ENCODE results near the gene RASSF3.

RASSF3 gene

GRCh38 chr12:64610079-64610659 is at the start of gene RASSF3:
Gene RASSF3 (plus strand): TSS chr12:64610495. CDS start chr12:64610633, 138 bp downstream.
- H3K27ac ChIP-seq (ENCODE audit: low read depth, low read length), result peak within 1 kb of the TSS; percentile 70
- H3K9me3 ChIP-seq (ENCODE audit: control insufficient read depth in 1 of 2, low read length in 2 of 2), result no peaks in the 10 kb centered on the region
- H3K27me3 ChIP-seq (ENCODE audit: control insufficient read depth in 1 of 2, insufficient read depth in 2 of 2, low read length in 2 of 2), result no peaks in the 10 kb centered on the region
- H3K9ac ChIP-seq (ENCODE audit: low read depth in 1 of 2, low read length in 2 of 2), result peak within 1 kb of the TSS; percentile 85 to 91
- peaks cover 13 to 21% of the 10 kb centered on the region in 2 donors for H3K4me1 ChIP-seq (ENCODE audit: control insufficient read depth in 1 of 2, insufficient read depth in 2 of 2, low read length in 2 of 2)
- H3K4me3 ChIP-seq (ENCODE audit: low read depth in 1 of 2, low read length in 2 of 2), result peak within 1 kb of the TSS; percentile 85 to 96
- H3K36me3 ChIP-seq (ENCODE audit: control insufficient read depth in 1 of 2, insufficient read depth in 2 of 2, low read length in 2 of 2), result no peaks in the 10 kb centered on the region

DNA sequence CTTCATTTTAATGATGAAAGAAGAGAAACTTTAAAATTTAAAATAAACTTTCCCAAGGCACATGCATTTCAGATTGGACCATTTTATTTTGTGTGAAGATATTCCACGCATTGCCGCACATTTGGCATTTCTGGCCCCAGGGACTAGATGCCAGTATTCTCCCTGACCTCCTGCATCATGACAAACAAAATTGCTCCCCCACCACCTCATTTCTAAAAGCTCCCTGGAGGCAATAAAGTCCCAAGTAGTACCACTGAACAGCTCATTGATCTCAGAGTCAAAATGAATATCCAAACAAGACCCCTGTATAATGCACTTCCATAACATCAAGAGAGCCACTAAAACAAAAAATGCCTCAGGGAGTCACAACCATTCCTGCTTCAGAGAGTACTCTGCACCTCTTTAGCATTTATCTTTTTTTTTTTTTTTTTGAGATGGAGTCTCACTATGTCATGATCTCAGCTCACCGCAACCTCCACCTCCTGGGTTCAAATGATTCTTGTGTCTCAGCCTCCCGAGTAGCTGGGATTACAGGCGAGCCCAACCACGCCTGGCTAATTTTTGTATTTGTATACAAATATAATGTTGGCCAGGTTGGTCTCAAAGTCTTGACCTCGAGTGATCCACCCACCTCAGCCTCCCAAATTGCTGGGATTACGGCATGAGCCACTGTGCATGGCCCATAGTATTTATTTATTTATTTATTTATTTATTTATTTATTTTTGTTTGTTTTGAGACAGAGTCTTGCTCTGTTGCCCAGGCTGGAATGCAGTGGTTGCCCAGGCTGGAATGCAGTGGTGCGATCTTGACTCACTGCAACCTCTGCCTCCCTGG is 48.8 kb upstream of the RASSF3 start:
- no peak overlapping the region for H3K27ac ChIP-seq (ENCODE audit: low read depth, low read length)
- H3K9ac ChIP-seq (ENCODE audit: low read depth in 1 of 2, low read length in 2 of 2), result no peak overlapping the region
- H3K4me3 ChIP-seq (ENCODE audit: low read depth in 1 of 2, low read length in 2 of 2), result no peak overlapping the region
- peaks cover 3 to 5% of the 10 kb centered on the region in 2 donors for H3K4me1 ChIP-seq (ENCODE audit: control insufficient read depth in 1 of 2, insufficient read depth in 2 of 2, low read length in 2 of 2)
- no peaks in the 10 kb centered on the region for H3K9me3 ChIP-seq (ENCODE audit: control insufficient read depth in 1 of 2, low read length in 2 of 2)
- H3K36me3 ChIP-seq (ENCODE audit: control insufficient read depth in 1 of 2, insufficient read depth in 2 of 2, low read length in 2 of 2), result no peaks in the 10 kb centered on the region
- no peaks in the 10 kb centered on the region for H3K27me3 ChIP-seq (ENCODE audit: control insufficient read depth in 1 of 2, insufficient read depth in 2 of 2, low read length in 2 of 2)

DNA sequence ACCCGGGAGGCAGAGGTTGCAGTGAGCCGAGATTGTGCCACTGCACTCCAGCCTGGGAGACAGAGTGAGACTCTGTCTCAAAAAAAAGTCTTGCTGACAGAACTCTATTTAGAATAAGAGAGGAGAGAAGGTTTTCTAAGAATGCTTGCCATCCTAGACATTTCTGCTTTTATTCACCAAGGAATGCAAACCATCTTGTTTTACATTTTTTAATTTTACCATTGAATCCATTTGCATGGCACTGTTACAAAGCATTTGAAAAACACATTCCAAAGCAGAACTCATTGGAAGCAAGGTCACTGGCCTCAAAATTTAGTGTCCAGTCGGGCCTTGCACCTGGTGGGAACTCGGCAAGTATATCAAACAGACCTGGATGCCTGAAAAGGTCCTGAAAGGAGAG is 44.2 kb upstream of the RASSF3 start:
- Histone ChIP-seq H3K4me3 (ENCODE audit: low read depth in 1 of 2, low read length in 2 of 2) (no peak overlapping the region), H3K36me3 (ENCODE audit: control insufficient read depth in 1 of 2, insufficient read depth in 2 of 2, low read length in 2 of 2) (no peaks in the 10 kb centered on the region), H3K4me1 (ENCODE audit: control insufficient read depth in 1 of 2, insufficient read depth in 2 of 2, low read length in 2 of 2) (peaks cover 20 to 26% of the 10 kb centered on the region in 2 donors), H3K9ac (ENCODE audit: low read depth in 1 of 2, low read length in 2 of 2) (no peak overlapping the region), H3K9me3 (ENCODE audit: control insufficient read depth in 1 of 2, low read length in 2 of 2) (no peaks in the 10 kb centered on the region), H3K27ac (ENCODE audit: low read depth, low read length) (no peak overlapping the region), H3K27me3 (ENCODE audit: control insufficient read depth in 1 of 2, insufficient read depth in 2 of 2, low read length in 2 of 2) (no peaks in the 10 kb centered on the region)

DNA sequence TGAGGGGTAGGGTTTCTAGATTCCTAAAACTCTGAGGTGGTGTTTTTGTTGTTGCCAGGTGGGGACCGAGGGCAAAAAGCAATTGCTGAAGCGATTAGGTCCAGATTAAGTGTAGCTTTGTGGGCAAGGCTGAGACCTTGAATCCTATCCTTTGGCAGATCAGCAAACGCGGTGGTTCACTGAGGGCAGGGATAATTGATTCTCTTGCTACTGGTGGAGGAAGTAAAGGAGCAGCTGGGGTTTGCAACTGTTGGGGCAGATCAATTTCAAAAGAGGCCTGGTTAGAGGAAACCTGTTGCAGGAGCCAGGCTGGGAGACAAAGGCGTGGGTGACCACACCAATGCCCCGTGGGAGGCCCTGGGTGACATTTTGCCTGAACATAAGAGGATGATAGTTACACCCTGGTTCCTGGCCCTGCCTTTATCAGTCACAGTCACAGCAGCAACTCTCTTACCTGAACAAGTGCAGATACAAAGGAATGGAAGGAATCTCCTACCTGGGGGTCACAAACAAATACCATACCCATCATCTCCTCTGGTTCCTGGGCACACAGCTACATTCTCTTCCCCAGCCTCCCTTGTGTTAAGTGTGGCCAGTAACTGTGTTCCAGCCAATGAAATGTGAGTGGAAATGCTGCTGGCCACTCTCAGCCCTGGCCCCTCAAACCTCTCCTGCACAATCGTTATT is 43.3 kb upstream of the RASSF3 start:
- Histone ChIP-seq H3K36me3 (ENCODE audit: control insufficient read depth in 1 of 2, insufficient read depth in 2 of 2, low read length in 2 of 2) (no peaks in the 10 kb centered on the region), H3K27me3 (ENCODE audit: control insufficient read depth in 1 of 2, insufficient read depth in 2 of 2, low read length in 2 of 2) (no peaks in the 10 kb centered on the region), H3K9me3 (ENCODE audit: control insufficient read depth in 1 of 2, low read length in 2 of 2) (no peaks in the 10 kb centered on the region), H3K9ac (ENCODE audit: low read depth in 1 of 2, low read length in 2 of 2) (no peak overlapping the region), H3K27ac (ENCODE audit: low read depth, low read length) (no peak overlapping the region), H3K4me3 (ENCODE audit: low read depth in 1 of 2, low read length in 2 of 2) (no peak overlapping the region), H3K4me1 (ENCODE audit: control insufficient read depth in 1 of 2, insufficient read depth in 2 of 2, low read length in 2 of 2) (peaks cover 20 to 32% of the 10 kb centered on the region in 2 donors)

GRCh38 chr12:64567570-64567969 is 42.7 kb upstream of the RASSF3 start:
- Histone ChIP-seq H3K4me3 (ENCODE audit: low read depth in 1 of 2, low read length in 2 of 2) (no peak overlapping the region), H3K9ac (ENCODE audit: low read depth in 1 of 2, low read length in 2 of 2) (no peak overlapping the region), H3K27me3 (ENCODE audit: control insufficient read depth in 1 of 2, insufficient read depth in 2 of 2, low read length in 2 of 2) (no peaks in the 10 kb centered on the region), H3K9me3 (ENCODE audit: control insufficient read depth in 1 of 2, low read length in 2 of 2) (no peaks in the 10 kb centered on the region), H3K36me3 (ENCODE audit: control insufficient read depth in 1 of 2, insufficient read depth in 2 of 2, low read length in 2 of 2) (no peaks in the 10 kb centered on the region), H3K27ac (ENCODE audit: low read depth, low read length) (no peak overlapping the region), H3K4me1 (ENCODE audit: control insufficient read depth in 1 of 2, insufficient read depth in 2 of 2, low read length in 2 of 2) (peaks cover 20 to 32% of the 10 kb centered on the region in 2 donors)

- no peaks in the 10 kb centered on the region for H3K36me3 ChIP-seq (ENCODE audit: control insufficient read depth in 1 of 2, insufficient read depth in 2 of 2, low read length in 2 of 2)
- no peak overlapping the region for H3K9ac ChIP-seq (ENCODE audit: low read depth in 1 of 2, low read length in 2 of 2)
- no peak overlapping the region for H3K27ac ChIP-seq (ENCODE audit: low read depth, low read length)
- H3K27me3 ChIP-seq (ENCODE audit: control insufficient read depth in 1 of 2, insufficient read depth in 2 of 2, low read length in 2 of 2), result no peaks in the 10 kb centered on the region
- no peaks in the 10 kb centered on the region for H3K9me3 ChIP-seq (ENCODE audit: control insufficient read depth in 1 of 2, low read length in 2 of 2)
- peaks cover 20 to 32% of the 10 kb centered on the region in 2 donors for H3K4me1 ChIP-seq (ENCODE audit: control insufficient read depth in 1 of 2, insufficient read depth in 2 of 2, low read length in 2 of 2)
- H3K4me3 ChIP-seq (ENCODE audit: low read depth in 1 of 2, low read length in 2 of 2), result no peak overlapping the region
Measured at GRCh38 chr12:64568298-64568697, 42.0 kb upstream of the RASSF3 start.

GRCh38 chr12:64569923-64570691 is 40.2 kb upstream of the RASSF3 start:
- H3K27ac ChIP-seq (ENCODE audit: low read depth, low read length), result no peak overlapping the region
- H3K9me3 ChIP-seq (ENCODE audit: control insufficient read depth in 1 of 2, low read length in 2 of 2), result peaks cover 7% of the 10 kb centered on the region in 2 donors
- H3K4me3 ChIP-seq (ENCODE audit: low read depth in 1 of 2, low read length in 2 of 2), result no peak overlapping the region
- peaks cover 20 to 32% of the 10 kb centered on the region in 2 donors for H3K4me1 ChIP-seq (ENCODE audit: control insufficient read depth in 1 of 2, insufficient read depth in 2 of 2, low read length in 2 of 2)
- no peaks in the 10 kb centered on the region for H3K36me3 ChIP-seq (ENCODE audit: control insufficient read depth in 1 of 2, insufficient read depth in 2 of 2, low read length in 2 of 2)
- no peak overlapping the region for H3K9ac ChIP-seq (ENCODE audit: low read depth in 1 of 2, low read length in 2 of 2)
- no peaks in the 10 kb centered on the region for H3K27me3 ChIP-seq (ENCODE audit: control insufficient read depth in 1 of 2, insufficient read depth in 2 of 2, low read length in 2 of 2)

DNA sequence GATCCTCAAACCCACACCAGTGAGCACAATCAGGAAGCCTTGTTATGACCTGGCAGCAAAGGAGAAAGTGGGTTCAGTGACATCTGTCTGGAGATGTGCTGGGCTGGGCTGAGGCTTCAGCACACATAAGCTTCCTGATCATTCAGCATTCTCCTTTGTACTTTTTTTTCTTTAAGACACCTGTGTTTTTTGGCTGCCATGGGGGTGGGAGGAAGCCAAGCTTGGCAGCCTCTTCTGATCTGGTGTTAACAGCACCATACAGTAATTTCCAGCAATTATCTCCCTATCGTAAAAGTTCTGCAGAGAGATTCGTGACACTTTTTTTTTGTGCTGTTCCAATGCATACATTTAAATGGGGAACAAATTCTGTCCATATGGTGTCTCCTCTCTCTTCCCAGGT is 38.9 kb upstream of the RASSF3 start:
- Histone ChIP-seq H3K9me3 (ENCODE audit: control insufficient read depth in 1 of 2, low read length in 2 of 2) (peaks cover 7 to 11% of the 10 kb centered on the region in 2 donors), H3K27me3 (ENCODE audit: control insufficient read depth in 1 of 2, insufficient read depth in 2 of 2, low read length in 2 of 2) (no peaks in the 10 kb centered on the region), H3K9ac (ENCODE audit: low read depth in 1 of 2, low read length in 2 of 2) (no peak overlapping the region), H3K4me3 (ENCODE audit: low read depth in 1 of 2, low read length in 2 of 2) (no peak overlapping the region), H3K27ac (ENCODE audit: low read depth, low read length) (no peak overlapping the region), H3K36me3 (ENCODE audit: control insufficient read depth in 1 of 2, insufficient read depth in 2 of 2, low read length in 2 of 2) (no peaks in the 10 kb centered on the region), H3K4me1 (ENCODE audit: control insufficient read depth in 1 of 2, insufficient read depth in 2 of 2, low read length in 2 of 2) (peaks cover 20 to 32% of the 10 kb centered on the region in 2 donors)

GRCh38 chr12:64572241-64572640 is 38.1 kb upstream of the RASSF3 start:
- no peaks in the 10 kb centered on the region for H3K27me3 ChIP-seq (ENCODE audit: control insufficient read depth in 1 of 2, insufficient read depth in 2 of 2, low read length in 2 of 2)
- no peak overlapping the region for H3K9ac ChIP-seq (ENCODE audit: low read depth in 1 of 2, low read length in 2 of 2)
- peaks cover 12 to 26% of the 10 kb centered on the region in 2 donors for H3K4me1 ChIP-seq (ENCODE audit: control insufficient read depth in 1 of 2, insufficient read depth in 2 of 2, low read length in 2 of 2)
- peaks cover 7 to 11% of the 10 kb centered on the region in 2 donors for H3K9me3 ChIP-seq (ENCODE audit: control insufficient read depth in 1 of 2, low read length in 2 of 2)
- H3K36me3 ChIP-seq (ENCODE audit: control insufficient read depth in 1 of 2, insufficient read depth in 2 of 2, low read length in 2 of 2), result no peaks in the 10 kb centered on the region
- H3K4me3 ChIP-seq (ENCODE audit: low read depth in 1 of 2, low read length in 2 of 2), result no peak overlapping the region
- H3K27ac ChIP-seq (ENCODE audit: low read depth, low read length), result no peak overlapping the region

All from duodenal mucosa (tissue), 2 donors.